Endodermal cell (in vitro differentiated cells): ENCODE measurements around the gene ROPN1B. TPM values are rescaled to one million over a fixed set of nuclear protein-coding genes. Genes with fewer than 3 reads are reported as not detected.
"Not testable (repeated sequence)": the region's sequence is repeated elsewhere in the genome, so short reads cannot be mapped to it uniquely, and the experiment has no call there.

ENCODE experiments used
- DNase-seq: peaks from one replicate; pipeline ENCODE4 v3.0.0-alpha.2; 2017
- H3K27ac ChIP-seq: 2 replicates; pipeline ENCODE4 v1.5.1; 2013; ENCODE audit warnings: mild to moderate bottlenecking, low read depth, low read length, moderate library complexity
- H3K27me3 ChIP-seq: 2 replicates; pipeline ENCODE4 v1.6.1; 2013; ENCODE audit warnings: mild to moderate bottlenecking, low read length, moderate library complexity; ENCODE audit not compliant: insufficient read depth, control insufficient read depth, poor library complexity, severe bottlenecking
- H3K36me3 ChIP-seq: 2 replicates; pipeline ENCODE4 v1.7.0; 2013; ENCODE audit warnings: mild to moderate bottlenecking, low read length, moderate library complexity; ENCODE audit not compliant: control insufficient read depth, insufficient read depth
- H3K4me1 ChIP-seq: one replicate; pipeline ENCODE4 v1.7.0; 2013; ENCODE audit warnings: low read length; ENCODE audit not compliant: control insufficient read depth, insufficient read depth
- H3K4me3 ChIP-seq: 2 replicates; pipeline ENCODE4 v1.5.1; 2013; ENCODE audit warnings: mild to moderate bottlenecking, low read length, moderate library complexity
- H3K9ac ChIP-seq: 2 replicates; pipeline ENCODE4 v1.6.1; 2013; ENCODE audit warnings: mild to moderate bottlenecking, low read length, moderate library complexity; ENCODE audit not compliant: poor library complexity, severe bottlenecking; ENCODE audit errors: extremely low read depth
- H3K9me3 ChIP-seq: 2 replicates; pipeline ENCODE4 v1.6.1; 2013; ENCODE audit warnings: mild to moderate bottlenecking, low read length, moderate library complexity; ENCODE audit not compliant: control insufficient read depth
- H3K27ac Mint-ChIP-seq: 2 replicates; pipeline ENCODE4 v1.8.0; 2020; ENCODE audit warnings: mixed read lengths
- H3K27me3 Mint-ChIP-seq: 2 replicates; pipeline ENCODE4 v1.8.0; 2021; ENCODE audit warnings: mild to moderate bottlenecking, mixed read lengths; ENCODE audit not compliant: insufficient read depth
- H3K36me3 Mint-ChIP-seq: 2 replicates; pipeline ENCODE4 v1.8.0; 2020; ENCODE audit warnings: low read depth, mixed read lengths
- H3K4me1 Mint-ChIP-seq: 2 replicates; pipeline ENCODE4 v1.8.0; 2020; ENCODE audit warnings: mixed read lengths
- H3K4me3 Mint-ChIP-seq: 2 replicates; pipeline ENCODE4 v1.8.0; 2020; ENCODE audit warnings: mild to moderate bottlenecking, moderate library complexity, mixed read lengths
- H3K9me3 Mint-ChIP-seq: 2 replicates; pipeline ENCODE4 v1.8.0; 2020; ENCODE audit warnings: mild to moderate bottlenecking, mixed read lengths
- CTCF ChIP-seq: fragments of 200-600 bp; sonication (generic); conservative IDR thresholded peaks from 2 replicates; pipeline ENCODE4 v1.5.0; 2021; ENCODE audit warnings: antibody characterized with exemption, mild to moderate bottlenecking
- WGBS, 2 experiments: methylation state at CpG; one replicate each; pipeline versions ENCODE4 v1.1.5 to v1.1.7; 2013; ENCODE audit warnings: missing lambda C conversion rate in 2 of 2, mixed read lengths in 1 of 2; ENCODE audit not compliant: insufficient coverage in 1 of 2, insufficient read length in 1 of 2; 5-methylcytosine and 5-hydroxymethylcytosine counted together
- total RNA-seq, 2 donors: library from RNA; stranded (reverse); fragmentation: NEBNext Ultra II Directional in 1 of 2; extraction: Animal tissue kit (Norgen Biotek cat#: 25700) in 1 of 2; gene quantifications; 2 replicates in 1 of 2; 3 replicates in 1 of 2; pipeline ENCODE4 v1.2.1, GENCODE V29; 2021

The ROPN1B gene
- total RNA-seq, 2 donors from 2014 or later, result not detected

DNA sequence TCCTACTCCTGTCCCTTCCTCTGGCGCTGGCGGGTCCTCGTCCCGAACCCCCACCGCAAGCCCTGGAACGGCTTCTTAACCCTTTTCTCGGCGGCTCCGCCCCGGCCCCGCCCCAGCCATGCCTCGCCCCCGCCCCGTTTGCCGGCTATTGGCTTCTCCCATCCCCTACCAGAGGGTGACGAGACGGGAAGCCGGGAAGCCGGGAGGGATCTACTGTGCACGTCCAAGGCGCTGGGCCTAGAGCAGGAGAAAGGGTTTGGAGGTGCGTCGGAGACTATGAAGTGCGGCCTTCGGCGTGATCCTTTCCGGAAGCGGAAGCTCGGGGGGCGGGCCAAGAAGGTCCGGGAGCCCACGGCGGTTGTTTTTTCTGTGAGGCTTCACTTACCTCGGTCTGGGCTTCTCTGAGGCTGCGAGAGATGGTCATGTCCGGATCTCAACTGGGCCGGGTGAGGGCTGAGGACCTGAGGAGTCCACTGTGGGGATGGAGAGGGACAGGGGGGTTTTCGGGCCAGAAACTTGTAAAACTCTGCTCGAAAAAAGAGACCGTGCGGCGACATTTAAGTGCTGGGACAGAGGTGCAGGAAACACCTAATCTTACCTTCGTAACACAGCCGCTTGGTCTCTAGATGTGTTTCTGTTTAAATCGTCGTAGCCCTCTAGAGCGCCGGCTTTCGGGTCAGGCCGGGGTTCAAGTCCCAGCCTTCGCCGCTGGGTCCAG lies 21.4 kb downstream of the ROPN1B start:
- H3K27ac ChIP-seq, result peak overlapping the region; percentile 42
- 50 to 70% methylated on average over 17 to 52 of the region's 52 CpGs for WGBS, 2 experiments
- no peak for TF ChIP-seq CTCF
- Mint-ChIP-seq H3K9me3 (peaks cover 3% of the 10 kb centered on the region), H3K4me3 (peak overlapping the region; percentile 98), H3K4me1 (no peaks in the 10 kb centered on the region), H3K27ac (peak overlapping the region; percentile 99), H3K27me3 (peaks cover 37% of the 10 kb centered on the region), H3K36me3 (no peaks in the 10 kb centered on the region)
- peak; percentile 98 for DNase-seq
- no peaks in the 10 kb centered on the region for H3K36me3 ChIP-seq
- H3K4me1 ChIP-seq, result no peaks in the 10 kb centered on the region
- H3K27me3 ChIP-seq, result peaks cover 21% of the 10 kb centered on the region
- peak overlapping the region; percentile 63 for H3K9ac ChIP-seq
- H3K9me3 ChIP-seq, result no peaks in the 10 kb centered on the region
- H3K4me3 ChIP-seq, result peak overlapping the region; percentile 88

- H3K27ac ChIP-seq, H3K4me3 ChIP-seq, H3K4me1 ChIP-seq, H3K27ac Mint-ChIP-seq, H3K9me3 ChIP-seq, H3K4me1 Mint-ChIP-seq, H3K36me3 ChIP-seq, DNase-seq, H3K9ac ChIP-seq, H3K36me3 Mint-ChIP-seq, H3K4me3 Mint-ChIP-seq: not testable (repeated sequence)
- peaks cover 33% of the 10 kb centered on the region for H3K27me3 Mint-ChIP-seq
- peaks cover 11% of the 10 kb centered on the region for H3K27me3 ChIP-seq
- WGBS, 2 experiments, result 85 to 91% methylated on average over 4 of the region's 4 CpGs
- H3K9me3 Mint-ChIP-seq, result peaks cover 46% of the 10 kb centered on the region
Measured at GRCh38 chr3:125996751-125997150, 27.8 kb downstream of the ROPN1B start.

- no peak for DNase-seq
- no peak overlapping the region for H3K27ac Mint-ChIP-seq
- Histone ChIP-seq H3K9me3 (no peaks in the 10 kb centered on the region), H3K4me3 (no peak overlapping the region), H3K27me3 (no peaks in the 10 kb centered on the region), H3K4me1 (no peaks in the 10 kb centered on the region), H3K27ac (no peak overlapping the region), H3K36me3 (peaks cover 7% of the 10 kb centered on the region), H3K9ac (no peak overlapping the region)
- TF ChIP-seq CTCF, result no peak
- H3K4me3 Mint-ChIP-seq, result no peak overlapping the region
- H3K27me3 Mint-ChIP-seq, result peaks cover 24% of the 10 kb centered on the region
- no peaks in the 10 kb centered on the region for H3K4me1 Mint-ChIP-seq
- peaks cover 14% of the 10 kb centered on the region for H3K36me3 Mint-ChIP-seq
- peaks cover 40% of the 10 kb centered on the region for H3K9me3 Mint-ChIP-seq
Measured at GRCh38 chr3:126002189-126002588, 33.2 kb downstream of the ROPN1B start.
